IPS-20b (cell line): Measurements from ENCODE around the gene TLE4.

ENCODE experiments used
- H3K27ac ChIP-seq: one replicate; pipeline ENCODE4 v1.5.1; 2013; ENCODE audit warnings: low read length
- H3K27me3 ChIP-seq: 2 replicates; pipeline ENCODE4 v1.6.1; 2013; ENCODE audit warnings: mild to moderate bottlenecking, low read length, inconsistent platforms; ENCODE audit not compliant: insufficient read depth
- H3K36me3 ChIP-seq: 2 replicates; pipeline ENCODE4 v1.6.1; 2013; ENCODE audit warnings: low read depth, mild to moderate bottlenecking, inconsistent platforms, low read length, moderate library complexity; ENCODE audit not compliant: insufficient read depth
- H3K4me1 ChIP-seq: 2 replicates; pipeline ENCODE4 v1.6.1; 2013; ENCODE audit warnings: mild to moderate bottlenecking, control low read depth, inconsistent platforms, low read length, moderate library complexity; ENCODE audit not compliant: insufficient read depth
- H3K4me3 ChIP-seq: 2 replicates; pipeline ENCODE4 v1.5.1; 2013; ENCODE audit warnings: mild to moderate bottlenecking, low read length, inconsistent platforms
- H3K9ac ChIP-seq: 2 replicates; pipeline ENCODE4 v1.6.1; 2013; ENCODE audit warnings: low read depth, mild to moderate bottlenecking, inconsistent platforms, low read length, moderate library complexity
- H3K9me3 ChIP-seq: 2 replicates; pipeline ENCODE4 v1.6.1; 2013; ENCODE audit warnings: mild to moderate bottlenecking, low read depth, low read length, inconsistent platforms; ENCODE audit not compliant: insufficient read depth

The TLE4 gene

GRCh38 chr9:79609468-79610018 lies 37.8 kb downstream of the TLE4 start:
- H3K9ac ChIP-seq, result no peak overlapping the region
- H3K4me3 ChIP-seq, result no peak overlapping the region
- no peaks in the 10 kb centered on the region; the same call in 1 of the 2 replicates for H3K36me3 ChIP-seq
- H3K9me3 ChIP-seq, result no peaks in the 10 kb centered on the region
- no peaks in the 10 kb centered on the region for H3K27me3 ChIP-seq
- peaks cover 40% of the 10 kb centered on the region for H3K4me1 ChIP-seq
- H3K27ac ChIP-seq, result no peak overlapping the region

- Histone ChIP-seq H3K27me3 (no peaks in the 10 kb centered on the region), H3K9ac (no peak overlapping the region), H3K4me3 (no peak overlapping the region), H3K4me1 (peaks cover 40% of the 10 kb centered on the region), H3K9me3 (no peaks in the 10 kb centered on the region), H3K27ac (no peak overlapping the region), H3K36me3 (no peaks in the 10 kb centered on the region; the same call in 1 of the 2 replicates)
These were observed 38.4 kb downstream of the TLE4 start for GRCh38 chr9:79610019-79610631.

- Histone ChIP-seq H3K36me3 (no peaks in the 10 kb centered on the region), H3K9ac (no peak overlapping the region), H3K27me3 (no peaks in the 10 kb centered on the region), H3K9me3 (no peaks in the 10 kb centered on the region), H3K4me1 (peaks cover 40% of the 10 kb centered on the region), H3K27ac (no peak overlapping the region), H3K4me3 (no peak overlapping the region)
These were observed 39.2 kb downstream of the TLE4 start for GRCh38 chr9:79610791-79611614.

GRCh38 chr9:79613145-79613544 lies 41.4 kb downstream of the TLE4 start:
- no peaks in the 10 kb centered on the region for H3K27me3 ChIP-seq
- no peak overlapping the region for H3K27ac ChIP-seq
- H3K36me3 ChIP-seq, result no peaks in the 10 kb centered on the region
- H3K4me1 ChIP-seq, result peaks cover 47% of the 10 kb centered on the region
- no peak overlapping the region for H3K9ac ChIP-seq
- no peaks in the 10 kb centered on the region for H3K9me3 ChIP-seq
- no peak overlapping the region for H3K4me3 ChIP-seq

- no peaks in the 10 kb centered on the region for H3K36me3 ChIP-seq
- H3K27me3 ChIP-seq, result no peaks in the 10 kb centered on the region
- no peak overlapping the region for H3K27ac ChIP-seq
- H3K9me3 ChIP-seq, result no peaks in the 10 kb centered on the region
- no peak overlapping the region for H3K9ac ChIP-seq
- no peak overlapping the region for H3K4me3 ChIP-seq
- peaks cover 38% of the 10 kb centered on the region for H3K4me1 ChIP-seq
These were observed 43.3 kb downstream of the TLE4 start for GRCh38 chr9:79615038-79615437.

- peaks cover 29% of the 10 kb centered on the region for H3K4me1 ChIP-seq
- no peaks in the 10 kb centered on the region for H3K27me3 ChIP-seq
- no peaks in the 10 kb centered on the region for H3K9me3 ChIP-seq
- H3K9ac ChIP-seq, result no peak overlapping the region
- H3K4me3 ChIP-seq, result no peak overlapping the region
- no peak overlapping the region for H3K27ac ChIP-seq
- no peaks in the 10 kb centered on the region for H3K36me3 ChIP-seq
These were observed 44.2 kb downstream of the TLE4 start for GRCh38 chr9:79616013-79616412.

GRCh38 chr9:79616971-79617370 lies 45.2 kb downstream of the TLE4 start:
- H3K4me1 ChIP-seq, result peaks cover 24% of the 10 kb centered on the region
- no peaks in the 10 kb centered on the region for H3K27me3 ChIP-seq
- H3K27ac ChIP-seq, result no peak overlapping the region
- H3K9me3 ChIP-seq, result no peaks in the 10 kb centered on the region
- no peak overlapping the region for H3K9ac ChIP-seq
- H3K4me3 ChIP-seq, result no peak overlapping the region
- no peaks in the 10 kb centered on the region for H3K36me3 ChIP-seq

GRCh38 chr9:79617395-79617794 lies 45.6 kb downstream of the TLE4 start:
- Histone ChIP-seq H3K9ac (no peak overlapping the region), H3K4me1 (peaks cover 24% of the 10 kb centered on the region), H3K4me3 (no peak overlapping the region), H3K36me3 (no peaks in the 10 kb centered on the region), H3K27me3 (no peaks in the 10 kb centered on the region), H3K27ac (no peak overlapping the region), H3K9me3 (no peaks in the 10 kb centered on the region)

- Histone ChIP-seq H3K36me3 (no peaks in the 10 kb centered on the region), H3K4me1 (peaks cover 16% of the 10 kb centered on the region; the same call in 1 of the 2 replicates), H3K27me3 (no peaks in the 10 kb centered on the region), H3K27ac (no peak overlapping the region), H3K9ac (no peak overlapping the region), H3K9me3 (no peaks in the 10 kb centered on the region), H3K4me3 (no peak overlapping the region)
These were observed 48.2 kb downstream of the TLE4 start for GRCh38 chr9:79619930-79620329.

- Histone ChIP-seq H3K4me1 (peaks cover 11% of the 10 kb centered on the region; the same call in 1 of the 2 replicates), H3K27ac (no peak overlapping the region), H3K27me3 (no peaks in the 10 kb centered on the region), H3K9ac (no peak overlapping the region), H3K9me3 (no peaks in the 10 kb centered on the region), H3K36me3 (no peaks in the 10 kb centered on the region), H3K4me3 (no peak overlapping the region)
These were observed 50.3 kb downstream of the TLE4 start for GRCh38 chr9:79621916-79622575.

GRCh38 chr9:79623799-79624721 lies 52.3 kb downstream of the TLE4 start:
- Histone ChIP-seq H3K4me3 (no peak overlapping the region), H3K9ac (no peak overlapping the region), H3K27me3 (no peaks in the 10 kb centered on the region), H3K27ac (no peak overlapping the region), H3K36me3 (no peaks in the 10 kb centered on the region), H3K4me1 (peaks cover 12% of the 10 kb centered on the region; the same call in 1 of the 2 replicates), H3K9me3 (no peaks in the 10 kb centered on the region)
